Measurements from ENCODE around the gene RABGGTA.

Gene RABGGTA

GRCh38 chr14:24260780-24261157 lies 10.6 kb downstream of the RABGGTA start:
- Mint-ChIP-seq H3K27ac (no peak overlapping the region), H3K9me3 (no peaks in the 10 kb centered on the region), H3K27me3 (no peaks in the 10 kb centered on the region), H3K4me1 (no peaks in the 10 kb centered on the region), H3K4me3 (no peak overlapping the region)
- ATAC-seq, result no peak
- no peak for DNase-seq

- Mint-ChIP-seq H3K27ac (no peak overlapping the region), H3K4me1 (no peaks in the 10 kb centered on the region), H3K4me3 (no peak overlapping the region), H3K9me3 (no peaks in the 10 kb centered on the region), H3K27me3 (no peaks in the 10 kb centered on the region)
- DNase-seq (no peak), ATAC-seq (no peak)
Measured at GRCh38 chr14:24260026-24260779, 11.2 kb downstream of the RABGGTA start.

GRCh38 chr14:24259282-24260025 lies 11.9 kb downstream of the RABGGTA start:
- ATAC-seq, result no peak
- H3K4me3 Mint-ChIP-seq, result no peak overlapping the region
- H3K9me3 Mint-ChIP-seq, result no peaks in the 10 kb centered on the region
- DNase-seq, result no peak
- H3K27me3 Mint-ChIP-seq, result no peaks in the 10 kb centered on the region
- H3K4me1 Mint-ChIP-seq, result no peaks in the 10 kb centered on the region
- H3K27ac Mint-ChIP-seq, result no peak overlapping the region

- Mint-ChIP-seq H3K27me3 (no peaks in the 10 kb centered on the region), H3K27ac (no peak overlapping the region), H3K9me3 (no peaks in the 10 kb centered on the region), H3K4me3 (no peak overlapping the region), H3K4me1 (no peaks in the 10 kb centered on the region)
- no peak for ATAC-seq
- DNase-seq, result no peak
Measured at GRCh38 chr14:24258548-24259265, 12.7 kb downstream of the RABGGTA start.

- Mint-ChIP-seq H3K9me3 (no peaks in the 10 kb centered on the region), H3K4me1 (no peaks in the 10 kb centered on the region), H3K27me3 (no peaks in the 10 kb centered on the region), H3K4me3 (no peak overlapping the region), H3K27ac (no peak overlapping the region)
- ATAC-seq (no peak), DNase-seq (no peak)
Measured at GRCh38 chr14:24258119-24258518, 13.3 kb downstream of the RABGGTA start.

- Mint-ChIP-seq H3K4me3 (no peak overlapping the region), H3K27ac (no peak overlapping the region), H3K4me1 (no peaks in the 10 kb centered on the region), H3K27me3 (no peaks in the 10 kb centered on the region), H3K9me3 (no peaks in the 10 kb centered on the region)
- ATAC-seq, result no peak
- no peak for DNase-seq
Measured at GRCh38 chr14:24256960-24257359, 14.4 kb downstream of the RABGGTA start.

- no peak overlapping the region for H3K4me3 Mint-ChIP-seq
- peak overlapping the region in 1 of 2 donors; percentile 34 for H3K27ac Mint-ChIP-seq
- no peak for DNase-seq
- ATAC-seq, result no peak
- H3K4me1 Mint-ChIP-seq, result peaks cover 7% of the 10 kb centered on the region
- no peaks in the 10 kb centered on the region for H3K27me3 Mint-ChIP-seq
- H3K9me3 Mint-ChIP-seq, result no peaks in the 10 kb centered on the region
Measured at GRCh38 chr14:24255931-24256711, 15.3 kb downstream of the RABGGTA start.

- Mint-ChIP-seq H3K4me1 (peaks cover 12% of the 10 kb centered on the region), H3K27me3 (no peaks in the 10 kb centered on the region), H3K4me3 (no peak overlapping the region), H3K27ac (peak overlapping the region in 1 of 2 donors; percentile 12), H3K9me3 (no peaks in the 10 kb centered on the region)
- DNase-seq (no peak), ATAC-seq (no peak)
Measured at GRCh38 chr14:24255438-24255837, 16.0 kb downstream of the RABGGTA start.

- ATAC-seq (no peak), DNase-seq (no peak)
- no peaks in the 10 kb centered on the region for H3K9me3 Mint-ChIP-seq
- H3K4me3 Mint-ChIP-seq, result no peak overlapping the region
- H3K4me1 Mint-ChIP-seq, result peaks cover 19% of the 10 kb centered on the region
- no peaks in the 10 kb centered on the region for H3K27me3 Mint-ChIP-seq
- no peak overlapping the region for H3K27ac Mint-ChIP-seq
Measured at GRCh38 chr14:24254630-24255392, 16.6 kb downstream of the RABGGTA start.

- H3K4me1 Mint-ChIP-seq, result peaks cover 27% of the 10 kb centered on the region
- no peaks in the 10 kb centered on the region for H3K27me3 Mint-ChIP-seq
- no peaks in the 10 kb centered on the region for H3K9me3 Mint-ChIP-seq
- DNase-seq, result no peak
- no peak for ATAC-seq
- H3K4me3 Mint-ChIP-seq, result no peak overlapping the region
- no peak overlapping the region for H3K27ac Mint-ChIP-seq
Measured at GRCh38 chr14:24253936-24254335, 17.5 kb downstream of the RABGGTA start.

GRCh38 chr14:24252289-24253124 lies 18.9 kb downstream of the RABGGTA start:
- ATAC-seq, result no peak
- Mint-ChIP-seq H3K4me1 (peaks cover 36% of the 10 kb centered on the region), H3K27ac (no peak overlapping the region), H3K27me3 (no peaks in the 10 kb centered on the region), H3K9me3 (no peaks in the 10 kb centered on the region), H3K4me3 (no peak overlapping the region)
- DNase-seq, result no peak

GRCh38 chr14:24251880-24252288 lies 19.5 kb downstream of the RABGGTA start:
- H3K4me3 Mint-ChIP-seq, result no peak overlapping the region
- ATAC-seq, result no peak
- H3K27me3 Mint-ChIP-seq, result no peaks in the 10 kb centered on the region
- H3K9me3 Mint-ChIP-seq, result no peaks in the 10 kb centered on the region
- DNase-seq, result no peak
- H3K4me1 Mint-ChIP-seq, result peaks cover 42% of the 10 kb centered on the region
- no peak overlapping the region for H3K27ac Mint-ChIP-seq

GRCh38 chr14:24250354-24250753 lies 21.0 kb downstream of the RABGGTA start:
- Mint-ChIP-seq H3K4me3 (no peak overlapping the region), H3K4me1 (peaks cover 47% of the 10 kb centered on the region), H3K27ac (peak overlapping the region in 1 of 2 donors; percentile 33), H3K9me3 (no peaks in the 10 kb centered on the region), H3K27me3 (no peaks in the 10 kb centered on the region)
- ATAC-seq (no peak), DNase-seq (no peak)

Data from stimulated activated naive CD8-positive, alpha-beta T cell treated with anti-CD3 and anti-CD28 coated beads, Interleukin-15, amount 100 ng/mL, for 72 hours (primary cell).